ENCODE results near the gene ALDH1B1. TPM values are rescaled to one million over a fixed set of nuclear protein-coding genes. Genes with fewer than 3 reads are reported as not detected.

ALDH1B1 gene
- total RNA-seq, 1 experiment from 2014 or later = 55.5 TPM

GRCh38 chr9:38440516-38440915 is 48.0 kb downstream of the ALDH1B1 start:
- H3K9me3 Mint-ChIP-seq = peaks cover 12% of the 10 kb centered on the region
- no peak for DNase-seq (ENCODE audit: low spot score)
- ChIA-PET POLR2A (no interaction called here), CTCF (no interaction called here)
- H3K27ac Mint-ChIP-seq = no peak overlapping the region
- H3K36me3 Mint-ChIP-seq = 0 out of 2 replicates have a peak, but pooled peaks cover 3% of the 10 kb centered on the region
- H3K4me3 Mint-ChIP-seq = no peak overlapping the region
- ATAC-seq = no peak
- H3K27me3 Mint-ChIP-seq (ENCODE audit: low read depth) = peaks cover 3% of the 10 kb centered on the region; the same call in 1 of the 2 replicates
- H3K4me1 Mint-ChIP-seq = peaks cover 6% of the 10 kb centered on the region; the same call in 1 of the 2 replicates
- TF ChIP-seq ZBTB21 (CRISPR knock-in tag; IDR thresholded peaks at IDR 0.05; ENCODE audit: borderline replicate concordance) (no peak), CREB1 (CRISPR knock-in tag; IDR thresholded peaks at IDR 0.05) (no peak), ZNF138 (CRISPR knock-in tag; conservative IDR thresholded peaks at IDR 0.05) (no peak), PRRX2 (CRISPR knock-in tag; IDR thresholded peaks at IDR 0.05) (no peak), NR3C1 (CRISPR knock-in tag; conservative IDR thresholded peaks at IDR 0.05; ENCODE audit: low read depth) (no peak), FOXK1 (CRISPR knock-in tag; IDR thresholded peaks at IDR 0.05) (no peak), ZNF317 (CRISPR knock-in tag; IDR thresholded peaks at IDR 0.05; ENCODE audit: borderline replicate concordance, low read depth) (no peak), ZNF121 (CRISPR knock-in tag; IDR thresholded peaks at IDR 0.05) (no peak), RORB (CRISPR knock-in tag; IDR thresholded peaks at IDR 0.05) (no peak), SOX15 (CRISPR knock-in tag; IDR thresholded peaks at IDR 0.05) (no peak), NR1H2 (CRISPR knock-in tag; IDR thresholded peaks at IDR 0.05) (no peak)
- TF ChIP-seq, protein P1, sequence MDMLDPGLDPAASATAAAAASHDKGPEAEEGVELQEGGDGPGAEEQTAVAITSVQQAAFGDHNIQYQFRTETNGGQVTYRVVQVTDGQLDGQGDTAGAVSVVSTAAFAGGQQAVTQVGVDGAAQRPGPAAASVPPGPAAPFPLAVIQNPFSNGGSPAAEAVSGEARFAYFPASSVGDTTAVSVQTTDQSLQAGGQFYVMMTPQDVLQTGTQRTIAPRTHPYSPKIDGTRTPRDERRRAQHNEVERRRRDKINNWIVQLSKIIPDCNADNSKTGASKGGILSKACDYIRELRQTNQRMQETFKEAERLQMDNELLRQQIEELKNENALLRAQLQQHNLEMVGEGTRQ (CRISPR knock-in tag; IDR thresholded peaks at IDR 0.05) = no peak
- TF ChIP-seq, protein P2, sequence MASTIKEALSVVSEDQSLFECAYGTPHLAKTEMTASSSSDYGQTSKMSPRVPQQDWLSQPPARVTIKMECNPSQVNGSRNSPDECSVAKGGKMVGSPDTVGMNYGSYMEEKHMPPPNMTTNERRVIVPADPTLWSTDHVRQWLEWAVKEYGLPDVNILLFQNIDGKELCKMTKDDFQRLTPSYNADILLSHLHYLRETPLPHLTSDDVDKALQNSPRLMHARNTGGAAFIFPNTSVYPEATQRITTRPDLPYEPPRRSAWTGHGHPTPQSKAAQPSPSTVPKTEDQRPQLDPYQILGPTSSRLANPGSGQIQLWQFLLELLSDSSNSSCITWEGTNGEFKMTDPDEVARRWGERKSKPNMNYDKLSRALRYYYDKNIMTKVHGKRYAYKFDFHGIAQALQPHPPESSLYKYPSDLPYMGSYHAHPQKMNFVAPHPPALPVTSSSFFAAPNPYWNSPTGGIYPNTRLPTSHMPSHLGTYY (CRISPR knock-in tag; IDR thresholded peaks at IDR 0.05) = no peak

- TF ChIP-seq ZMAT4 (CRISPR knock-in tag; IDR thresholded peaks at IDR 0.05) = no peak
- no peak for TF ChIP-seq TEAD4 (CRISPR knock-in tag; IDR thresholded peaks at IDR 0.05)
- no peak for TF ChIP-seq MXD4 (CRISPR knock-in tag; IDR thresholded peaks at IDR 0.05; ENCODE audit: borderline replicate concordance)
- TF ChIP-seq NR1H2 (CRISPR knock-in tag; IDR thresholded peaks at IDR 0.05) = no peak
- TF ChIP-seq, protein P3, sequence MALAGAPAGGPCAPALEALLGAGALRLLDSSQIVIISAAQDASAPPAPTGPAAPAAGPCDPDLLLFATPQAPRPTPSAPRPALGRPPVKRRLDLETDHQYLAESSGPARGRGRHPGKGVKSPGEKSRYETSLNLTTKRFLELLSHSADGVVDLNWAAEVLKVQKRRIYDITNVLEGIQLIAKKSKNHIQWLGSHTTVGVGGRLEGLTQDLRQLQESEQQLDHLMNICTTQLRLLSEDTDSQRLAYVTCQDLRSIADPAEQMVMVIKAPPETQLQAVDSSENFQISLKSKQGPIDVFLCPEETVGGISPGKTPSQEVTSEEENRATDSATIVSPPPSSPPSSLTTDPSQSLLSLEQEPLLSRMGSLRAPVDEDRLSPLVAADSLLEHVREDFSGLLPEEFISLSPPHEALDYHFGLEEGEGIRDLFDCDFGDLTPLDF (CRISPR knock-in tag; IDR thresholded peaks at IDR 0.05) = no peak
- TF ChIP-seq ZNF138 (CRISPR knock-in tag; conservative IDR thresholded peaks at IDR 0.05) = no peak
- no peak for TF ChIP-seq ZNF396 (CRISPR knock-in tag; IDR thresholded peaks at IDR 0.05; ENCODE audit: borderline replicate concordance)
- no peak for TF ChIP-seq CREM (CRISPR knock-in tag; IDR thresholded peaks at IDR 0.05)
- TF ChIP-seq JAZF1 (CRISPR knock-in tag; IDR thresholded peaks at IDR 0.05) = no peak
- no peak for TF ChIP-seq USF1 (CRISPR knock-in tag; IDR thresholded peaks at IDR 0.05)
- TF ChIP-seq CREB1 (CRISPR knock-in tag; IDR thresholded peaks at IDR 0.05) = no peak
- no peak for TF ChIP-seq NR2C2 (CRISPR knock-in tag; IDR thresholded peaks at IDR 0.05)
- no peak for TF ChIP-seq GRHL2 (CRISPR knock-in tag; IDR thresholded peaks at IDR 0.05; ENCODE audit: insufficient replicate concordance, severe bottlenecking)
Measured at GRCh38 chr9:38441347-38442085, 49.0 kb downstream of the ALDH1B1 start.

More at GRCh38 chr9:38441347-38442085, 49.0 kb downstream of the ALDH1B1 start:
- peaks cover 7% of the 10 kb centered on the region for H3K9me3 Mint-ChIP-seq
- peaks cover 3% of the 10 kb centered on the region; the same call in 1 of the 2 replicates for H3K27me3 Mint-ChIP-seq (ENCODE audit: low read depth)
- POLR2A ChIA-PET = no interaction called here
- ATAC-seq = no peak
- peaks cover 6% of the 10 kb centered on the region; the same call in 1 of the 2 replicates for H3K4me1 Mint-ChIP-seq
- no peak overlapping the region for H3K27ac Mint-ChIP-seq
- CTCF ChIA-PET = interaction anchor here (0.7 to 1.0 kb wide), 2 partner anchors 25 to 49 kb away, joined by 3 to 4 read pairs; partner anchors contain the start of gene ALDH1B1
- no peak for DNase-seq (ENCODE audit: low spot score)
- H3K36me3 Mint-ChIP-seq = 0 out of 2 replicates have a peak, but pooled peaks cover 3% of the 10 kb centered on the region
- no peak overlapping the region for H3K4me3 Mint-ChIP-seq

Data from WTC11 (cell line).